GM19328 (cell line): Measurements from ENCODE around the gene KNDC1.
"Not testable (repeated sequence)": the region's sequence is repeated elsewhere in the genome, so short reads cannot be mapped to it uniquely, and the experiment has no call there.

Source experiments
- ATAC-seq: cut with Tn5 transposase; IDR thresholded peaks from one replicate; pipeline ENCODE4 v1.9.1; 2021; ENCODE audit warnings: mild to moderate bottlenecking, moderate library complexity; ENCODE audit not compliant: unreplicated experiment

Gene KNDC1

DNA sequence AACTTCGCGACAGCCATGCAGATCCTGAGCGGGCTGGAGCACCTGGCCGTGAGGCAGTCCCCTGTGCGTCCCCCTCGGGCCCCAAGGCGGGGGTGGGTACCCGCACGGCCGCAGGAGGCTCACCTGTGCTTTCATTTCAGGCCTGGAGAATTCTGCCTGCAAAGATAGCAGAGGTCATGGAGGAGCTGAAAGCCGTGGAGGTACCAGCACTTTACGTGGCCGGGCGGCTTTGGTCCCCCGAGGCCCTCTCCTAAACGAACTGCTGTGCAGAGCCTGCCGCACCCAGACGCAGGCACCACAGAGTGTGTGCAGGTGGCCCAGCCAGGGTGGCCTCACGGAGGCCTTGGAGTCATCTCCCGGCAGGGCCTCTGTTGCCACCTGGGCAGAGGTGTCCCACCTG is 58.9 kb downstream of the KNDC1 start:
- no peak for ATAC-seq

- ATAC-seq: no peak
These were observed 59.8 kb downstream of the KNDC1 start for GRCh38 chr10:133219782-133220181.

- ATAC-seq: no peak
These were observed 61.3 kb downstream of the KNDC1 start for GRCh38 chr10:133221331-133221730.

- not testable (repeated sequence) for ATAC-seq
These were observed 61.7 kb downstream of the KNDC1 start for GRCh38 chr10:133221756-133222155.

DNA sequence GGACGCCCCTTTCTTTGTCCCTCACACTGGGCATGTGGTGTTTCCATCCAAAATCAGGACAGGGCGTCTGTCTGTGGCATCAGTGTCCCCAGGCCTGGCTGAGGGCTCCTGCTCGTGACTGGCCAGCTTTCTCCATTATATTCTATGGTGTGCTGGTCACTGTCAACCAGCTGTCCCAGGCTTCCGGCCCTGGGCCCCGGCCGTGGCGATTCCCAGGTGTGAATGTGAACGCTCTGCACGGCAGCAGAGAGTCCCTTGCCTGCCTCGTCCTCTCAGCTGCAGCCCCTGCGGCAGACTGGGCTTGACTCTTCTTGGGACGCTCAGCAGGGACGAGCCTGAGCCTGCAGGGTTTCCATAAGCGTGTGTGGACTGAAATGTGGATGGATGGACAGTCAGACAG is 64.1 kb downstream of the KNDC1 start:
- no peak for ATAC-seq

GRCh38 chr10:133224756-133225372 is 64.8 kb downstream of the KNDC1 start:
- no peak for ATAC-seq

DNA sequence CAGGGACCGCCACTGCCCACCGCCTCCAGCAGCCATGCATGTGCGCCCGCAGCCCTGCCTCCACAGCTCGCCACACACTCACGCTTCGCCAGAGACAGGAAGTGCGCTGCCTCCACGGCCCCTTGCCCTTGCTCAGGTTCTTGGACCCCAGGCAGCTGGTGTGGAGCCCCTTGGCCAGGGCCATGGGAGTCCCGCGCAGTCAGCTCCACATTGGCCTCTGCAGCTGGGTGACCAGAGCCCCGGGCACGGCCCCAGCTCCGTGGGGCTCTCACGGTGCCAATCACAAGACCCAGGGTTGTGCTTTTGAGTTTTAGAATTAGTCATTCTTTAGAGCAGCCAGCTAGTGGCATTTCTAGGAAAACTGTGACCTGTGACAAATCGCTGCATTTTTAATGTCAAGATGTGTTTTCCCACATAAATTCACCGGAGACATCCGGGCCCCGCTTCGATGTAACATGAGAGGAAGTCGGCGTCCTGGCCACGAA is 65.7 kb downstream of the KNDC1 start:
- ATAC-seq: no peak

GRCh38 chr10:133226251-133226808 is 66.3 kb downstream of the KNDC1 start:
- ATAC-seq: no peak

GRCh38 chr10:133227256-133227655 is 67.2 kb downstream of the KNDC1 start:
- no peak for ATAC-seq

DNA sequence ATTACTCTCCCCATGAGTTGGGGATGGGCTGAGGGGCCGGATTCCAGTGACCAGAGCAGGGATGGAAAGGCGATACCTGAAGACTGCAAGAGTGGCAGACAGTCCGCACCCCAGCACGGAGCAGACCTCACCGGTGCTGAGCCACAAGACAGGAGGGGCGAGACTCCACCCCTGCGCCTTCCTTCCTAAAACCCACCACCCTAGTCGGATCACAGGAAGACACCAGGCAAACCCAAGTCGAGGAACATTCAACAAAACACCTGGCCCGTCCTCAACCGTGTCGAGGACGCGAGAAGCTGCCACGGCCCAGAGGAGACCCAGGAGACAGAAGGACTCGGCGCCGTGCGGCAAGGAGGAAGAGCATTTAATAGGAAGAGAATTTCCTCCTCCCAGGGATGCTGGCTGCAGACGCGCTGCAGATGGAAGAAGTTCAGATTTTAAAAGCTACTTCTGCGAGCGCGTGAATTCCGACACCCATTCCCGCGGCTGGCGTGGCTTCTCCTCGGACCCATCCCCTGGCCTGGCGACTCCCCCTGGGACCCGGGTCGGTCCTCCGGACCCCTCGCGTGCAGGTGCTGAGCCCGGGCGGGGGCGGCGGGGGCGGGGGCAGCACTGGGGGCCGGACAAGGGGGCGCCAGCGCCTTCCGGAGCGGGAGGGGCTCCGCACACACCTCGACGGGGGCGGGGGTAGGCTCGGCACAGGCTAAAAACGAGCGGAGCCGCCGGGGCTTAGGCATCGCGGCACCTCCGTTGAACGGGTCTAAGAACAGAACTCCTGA is 69.4 kb downstream of the KNDC1 start:
- no peak for ATAC-seq

DNA sequence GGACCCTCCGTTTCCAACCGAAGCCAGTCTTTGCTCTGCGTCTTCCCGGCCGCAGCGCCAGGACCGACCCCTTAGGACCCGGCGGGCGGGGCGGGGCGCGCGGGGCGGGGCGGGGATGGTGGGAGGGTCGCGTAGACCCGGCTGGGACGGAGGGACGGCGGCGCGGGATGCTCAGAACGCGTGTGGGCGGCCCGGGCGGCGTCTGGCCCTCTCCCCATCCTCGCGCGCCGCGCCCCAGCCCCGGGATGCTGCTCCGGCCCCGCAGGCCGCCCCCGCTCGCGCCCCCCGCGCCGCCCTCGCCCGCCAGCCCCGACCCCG is 70.0 kb downstream of the KNDC1 start, which contains the start of gene UTF1:
Gene UTF1 (plus strand): TSS at position 174 of the 318 bp plus-strand sequence. CDS start 72 bp downstream, at position 246.
- ATAC-seq: no peak

DNA sequence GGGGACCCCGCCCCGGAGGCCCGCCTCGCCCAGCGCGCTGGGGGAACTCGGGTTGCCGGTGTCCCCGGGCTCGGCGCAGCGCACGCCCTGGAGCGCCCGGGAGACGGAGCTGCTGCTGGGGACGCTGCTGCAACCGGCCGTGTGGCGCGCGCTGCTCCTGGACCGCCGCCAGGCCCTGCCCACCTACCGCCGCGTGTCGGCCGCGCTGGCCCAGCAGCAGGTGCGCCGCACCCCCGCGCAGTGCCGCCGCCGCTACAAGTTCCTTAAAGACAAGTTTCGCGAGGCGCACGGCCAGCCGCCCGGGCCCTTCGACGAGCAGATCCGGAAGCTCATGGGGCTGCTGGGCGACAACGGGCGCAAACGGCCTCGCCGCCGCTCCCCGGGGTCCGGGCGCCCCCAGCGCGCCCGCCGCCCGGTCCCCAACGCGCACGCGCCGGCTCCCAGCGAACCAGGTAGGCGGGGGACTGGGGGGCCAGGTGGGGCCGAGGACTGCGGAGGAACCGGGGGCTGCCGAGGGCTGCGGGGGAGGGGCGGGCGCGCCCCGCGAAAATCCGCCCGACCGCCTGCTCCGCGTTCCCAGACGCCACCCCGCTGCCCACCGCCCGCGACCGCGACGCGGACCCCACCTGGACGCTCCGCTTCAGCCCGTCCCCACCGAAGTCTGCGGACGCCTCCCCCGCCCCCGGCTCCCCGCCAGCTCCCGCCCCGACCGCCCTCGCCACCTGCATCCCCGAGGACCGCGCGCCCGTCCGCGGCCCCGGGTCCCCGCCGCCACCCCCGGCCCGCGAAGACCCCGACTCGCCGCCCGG is 70.6 kb downstream of the KNDC1 start:
- no peak for ATAC-seq

GRCh38 chr10:133231244-133231945 is 71.4 kb downstream of the KNDC1 start:
- no peak for ATAC-seq

- ATAC-seq: no peak
These were observed 72.0 kb downstream of the KNDC1 start for GRCh38 chr10:133231946-133232574.

DNA sequence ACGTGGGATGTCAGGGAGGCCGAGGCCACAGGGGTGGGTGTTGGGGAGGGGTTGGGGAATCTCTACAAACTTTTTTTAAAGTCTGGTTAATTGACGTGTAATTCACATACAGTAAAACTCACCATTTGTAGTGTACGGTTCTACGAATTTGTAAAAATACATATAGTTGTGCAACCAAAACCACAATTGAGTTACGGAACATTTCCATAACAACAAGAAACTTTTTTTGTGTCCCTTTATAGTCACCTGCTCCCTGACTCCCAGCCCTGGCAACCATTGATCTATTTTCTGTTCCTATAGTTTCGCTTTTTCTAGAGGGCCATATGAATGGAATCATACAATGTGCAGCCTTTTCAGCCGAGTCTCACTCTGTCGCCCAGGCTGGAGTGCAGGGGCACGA is 74.8 kb downstream of the KNDC1 start:
- ATAC-seq: not testable (repeated sequence)

DNA sequence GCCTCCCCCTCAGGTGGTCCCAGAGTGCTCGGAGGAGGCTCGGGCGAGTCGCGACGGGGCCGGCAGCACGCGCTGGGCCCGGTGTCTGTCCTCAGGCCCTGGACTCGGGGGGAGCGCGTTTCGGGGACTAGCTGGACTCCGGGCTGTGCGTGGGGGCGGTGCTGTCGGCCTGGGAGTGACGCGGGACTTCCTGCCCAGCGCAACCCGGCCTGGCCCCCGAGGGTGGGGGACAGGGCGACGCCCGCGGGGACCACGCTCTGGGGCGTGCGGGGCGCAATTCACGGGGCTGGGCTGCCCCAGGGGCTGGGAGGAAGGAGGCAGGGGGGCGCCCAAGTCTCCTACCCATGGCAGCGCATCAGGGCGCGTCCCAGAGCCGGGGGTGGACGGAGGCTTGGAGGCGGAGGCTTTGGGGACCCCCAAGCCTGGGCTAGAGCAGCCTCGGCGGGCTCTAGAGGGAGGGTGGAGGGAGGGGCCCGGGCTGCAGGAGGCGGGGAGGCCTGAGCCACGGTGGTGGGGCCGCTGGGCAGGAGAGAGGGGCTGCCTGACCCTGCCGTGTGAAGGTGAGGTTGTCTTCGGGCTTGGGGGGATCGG is 75.3 kb downstream of the KNDC1 start:
- ATAC-seq: no peak

GRCh38 chr10:133235932-133236331 is 75.9 kb downstream of the KNDC1 start:
- ATAC-seq: no peak

- no peak for ATAC-seq
These were observed 76.6 kb downstream of the KNDC1 start for GRCh38 chr10:133236401-133237240.

DNA sequence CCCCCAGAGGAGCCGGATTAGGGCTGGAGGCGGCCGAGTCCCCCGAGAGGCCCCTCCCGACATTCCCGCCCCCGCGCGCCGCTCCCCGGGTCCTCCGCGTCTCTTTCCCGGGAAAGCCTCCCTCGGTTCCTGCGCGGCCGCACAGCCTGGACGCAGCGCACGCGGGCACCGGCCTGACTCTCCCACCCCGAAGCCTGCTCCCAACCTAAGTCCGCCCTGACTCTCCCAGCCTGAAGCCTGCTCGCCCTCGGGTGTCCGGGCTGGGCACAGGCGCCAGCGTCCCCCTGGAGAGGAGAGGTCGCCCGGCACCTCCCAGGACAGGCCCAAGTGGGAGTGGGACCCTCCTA is 77.2 kb downstream of the KNDC1 start:
- ATAC-seq: no peak
